WERI-Rb-1 (cell line): Measurements from ENCODE around the gene WDR89.

ENCODE experiments used
- DNase-seq: peaks from one replicate; pipeline ENCODE4 v3.0.0-alpha.2; 2020
- H3K27ac ChIP-seq: fragments of 250-450 bp; sonication (Bioruptor Pico); 2 replicates; pipeline ENCODE4 v1.5.1; 2020; ENCODE audit warnings: mild to moderate bottlenecking, moderate library complexity
- H3K27me3 ChIP-seq: fragments of 250-450 bp; sonication (Bioruptor Pico); 2 replicates; pipeline ENCODE4 v1.5.1; 2021; ENCODE audit warnings: mild to moderate bottlenecking, low read depth, moderate library complexity; ENCODE audit not compliant: insufficient read depth, severe bottlenecking
- H3K36me3 ChIP-seq: fragments of 250-450 bp; sonication (Bioruptor Pico); 2 replicates; pipeline ENCODE4 v1.5.1; 2020; ENCODE audit warnings: mild to moderate bottlenecking, moderate library complexity
- H3K4me3 ChIP-seq: 2 replicates; pipeline ENCODE4 v1.5.1; 2011; ENCODE audit warnings: low read depth, mild to moderate bottlenecking, control low read depth, low read length
- H3K9me3 ChIP-seq: fragments of 250-450 bp; sonication (Bioruptor Pico); 2 replicates; pipeline ENCODE4 v1.5.1; 2021; ENCODE audit warnings: mild to moderate bottlenecking, moderate library complexity; ENCODE audit not compliant: severe bottlenecking
- TF ChIP-seq, protein P1 (sequence below): IDR thresholded peaks from 2 replicates; pipeline ENCODE4 v1.5.1; 2011; ENCODE audit warnings: low read depth, mild to moderate bottlenecking, control low read depth, inconsistent platforms, low read length

The WDR89 gene

DNA sequence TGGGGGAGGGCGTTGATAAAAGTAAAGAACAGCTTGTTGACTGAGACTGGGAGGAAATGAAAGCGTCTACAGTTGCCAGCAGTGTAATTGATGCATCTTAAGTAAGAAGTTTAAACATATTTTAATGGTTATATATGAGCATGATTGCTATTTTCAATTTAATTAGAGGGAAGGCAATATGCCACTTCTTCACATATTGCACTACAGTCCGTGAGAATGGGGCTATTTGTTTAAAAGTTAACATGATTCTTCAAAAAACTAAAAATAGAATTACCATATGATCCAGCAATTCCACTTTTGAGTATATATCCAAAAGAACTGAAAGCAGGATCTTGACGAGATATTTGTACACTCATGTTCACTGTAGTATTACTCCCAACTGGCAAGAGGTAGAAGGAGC, 60.2 kb downstream of the WDR89 start:
- Histone ChIP-seq H3K4me3 (no peak overlapping the region), H3K27ac (no peak overlapping the region), H3K9me3 (no peaks in the 10 kb centered on the region), H3K36me3 (no peaks in the 10 kb centered on the region), H3K27me3 (no peaks in the 10 kb centered on the region)
- TF ChIP-seq, protein P1, sequence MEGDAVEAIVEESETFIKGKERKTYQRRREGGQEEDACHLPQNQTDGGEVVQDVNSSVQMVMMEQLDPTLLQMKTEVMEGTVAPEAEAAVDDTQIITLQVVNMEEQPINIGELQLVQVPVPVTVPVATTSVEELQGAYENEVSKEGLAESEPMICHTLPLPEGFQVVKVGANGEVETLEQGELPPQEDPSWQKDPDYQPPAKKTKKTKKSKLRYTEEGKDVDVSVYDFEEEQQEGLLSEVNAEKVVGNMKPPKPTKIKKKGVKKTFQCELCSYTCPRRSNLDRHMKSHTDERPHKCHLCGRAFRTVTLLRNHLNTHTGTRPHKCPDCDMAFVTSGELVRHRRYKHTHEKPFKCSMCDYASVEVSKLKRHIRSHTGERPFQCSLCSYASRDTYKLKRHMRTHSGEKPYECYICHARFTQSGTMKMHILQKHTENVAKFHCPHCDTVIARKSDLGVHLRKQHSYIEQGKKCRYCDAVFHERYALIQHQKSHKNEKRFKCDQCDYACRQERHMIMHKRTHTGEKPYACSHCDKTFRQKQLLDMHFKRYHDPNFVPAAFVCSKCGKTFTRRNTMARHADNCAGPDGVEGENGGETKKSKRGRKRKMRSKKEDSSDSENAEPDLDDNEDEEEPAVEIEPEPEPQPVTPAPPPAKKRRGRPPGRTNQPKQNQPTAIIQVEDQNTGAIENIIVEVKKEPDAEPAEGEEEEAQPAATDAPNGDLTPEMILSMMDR = no peak
- DNase-seq = no peak

- H3K36me3 ChIP-seq = no peaks in the 10 kb centered on the region
- TF ChIP-seq, protein P1 = no peak
- H3K4me3 ChIP-seq = no peak overlapping the region
- H3K27me3 ChIP-seq = no peaks in the 10 kb centered on the region
- H3K27ac ChIP-seq = no peak overlapping the region
- no peaks in the 10 kb centered on the region for H3K9me3 ChIP-seq
- no peak for DNase-seq
These were observed 63.4 kb downstream of the WDR89 start for GRCh38 chr14:63578300-63578699.

- DNase-seq = no peak
- no peak overlapping the region for H3K4me3 ChIP-seq
- no peak overlapping the region for H3K27ac ChIP-seq
- no peaks in the 10 kb centered on the region for H3K9me3 ChIP-seq
- no peaks in the 10 kb centered on the region for H3K36me3 ChIP-seq
- TF ChIP-seq, protein P1 = no peak
- no peaks in the 10 kb centered on the region for H3K27me3 ChIP-seq
These were observed 68.1 kb downstream of the WDR89 start for GRCh38 chr14:63573581-63573980.

- no peak for DNase-seq
- Histone ChIP-seq H3K36me3 (no peaks in the 10 kb centered on the region), H3K9me3 (no peaks in the 10 kb centered on the region), H3K27ac (no peak overlapping the region), H3K4me3 (no peak overlapping the region), H3K27me3 (no peaks in the 10 kb centered on the region)
- TF ChIP-seq, protein P1 = no peak
These were observed 76.2 kb downstream of the WDR89 start for GRCh38 chr14:63565448-63565847.

DNA sequence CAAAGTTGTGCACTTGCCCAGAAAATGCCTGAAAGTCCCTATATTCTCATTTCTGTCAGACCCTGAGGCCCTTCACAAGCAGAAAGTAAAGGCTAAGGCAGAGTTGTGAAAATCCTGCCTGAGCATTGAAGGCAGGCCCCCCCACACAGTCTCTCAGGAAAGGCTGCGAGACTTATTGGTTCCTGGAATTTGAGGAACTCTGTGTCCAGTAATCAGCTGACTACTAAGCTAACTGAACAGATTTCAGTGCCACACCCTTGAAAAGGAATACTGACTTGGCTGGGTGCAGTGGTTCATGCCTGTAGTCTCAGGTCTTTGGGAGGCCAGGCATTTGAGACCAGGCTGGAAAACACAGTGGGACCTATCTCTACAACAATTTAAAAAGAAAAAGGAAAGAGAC, 77.4 kb downstream of the WDR89 start:
- TF ChIP-seq, protein P1 = no peak
- Histone ChIP-seq H3K9me3 (no peaks in the 10 kb centered on the region), H3K27me3 (no peaks in the 10 kb centered on the region), H3K27ac (no peak overlapping the region), H3K4me3 (no peak overlapping the region), H3K36me3 (no peaks in the 10 kb centered on the region)
- no peak for DNase-seq

DNA sequence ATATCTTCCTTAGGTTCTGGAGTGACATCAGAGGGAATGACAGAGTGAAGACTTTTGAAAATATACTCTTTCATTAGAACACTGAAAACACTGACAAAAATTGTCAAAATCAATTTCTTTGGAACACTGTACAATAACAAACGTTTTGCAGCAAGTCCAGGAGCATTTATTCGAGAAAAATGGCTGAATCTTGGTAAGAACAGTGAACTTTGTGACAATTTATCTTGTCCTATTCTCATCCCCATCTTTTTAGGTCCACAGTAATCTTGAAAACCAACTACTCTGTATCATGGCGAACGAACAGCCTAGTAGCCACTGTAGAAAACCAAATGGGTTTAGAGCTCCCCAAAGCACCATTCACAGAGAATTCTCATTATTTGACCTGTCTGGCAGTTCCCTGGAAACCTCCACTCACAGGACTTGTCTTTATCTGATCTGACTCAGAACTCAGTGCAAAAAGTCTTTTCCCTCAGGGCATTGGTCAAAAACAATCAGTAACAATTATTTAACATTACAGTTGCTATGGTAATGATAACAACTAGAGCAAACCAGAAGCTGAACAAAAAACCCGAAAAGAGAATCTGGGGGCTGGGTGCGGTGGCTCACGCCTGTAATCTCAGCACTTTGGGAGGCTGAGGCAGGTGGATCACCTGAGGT, 78.2 kb downstream of the WDR89 start:
- no peak overlapping the region for H3K4me3 ChIP-seq
- no peaks in the 10 kb centered on the region for H3K27me3 ChIP-seq
- TF ChIP-seq, protein P1 = no peak
- DNase-seq = no peak
- no peaks in the 10 kb centered on the region for H3K9me3 ChIP-seq
- H3K27ac ChIP-seq = no peak overlapping the region
- no peaks in the 10 kb centered on the region for H3K36me3 ChIP-seq
